ENCODE measurements around the gene BAZ2A.
"Not testable (repeated sequence)": the region's sequence is repeated elsewhere in the genome, so short reads cannot be mapped to it uniquely, and the experiment has no call there.

The BAZ2A gene

DNA sequence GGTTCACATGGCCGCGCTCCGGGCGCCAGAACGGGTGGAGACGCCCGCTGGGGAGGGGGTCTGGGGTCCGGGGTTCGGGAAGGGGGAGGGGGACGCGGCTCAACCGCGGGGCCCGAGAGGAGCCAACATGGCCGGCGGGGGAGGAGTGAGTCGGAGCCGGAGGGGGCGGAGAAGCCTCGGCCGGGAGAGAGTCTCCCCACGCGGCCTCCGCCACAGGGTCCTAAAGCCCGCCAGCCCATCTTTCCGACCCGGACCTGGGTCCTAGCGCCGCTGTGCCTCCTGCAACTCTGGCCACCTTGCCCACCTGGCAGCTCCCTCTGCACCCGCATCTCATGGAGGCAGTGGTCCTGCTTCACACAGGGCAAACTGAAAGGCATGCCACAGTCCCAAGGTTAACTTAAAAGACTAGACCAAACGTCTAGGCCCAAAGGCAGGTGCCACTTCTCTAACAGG lies at the start of gene BAZ2A:
Gene BAZ2A (minus strand): TSS at position 147 of the 453 bp plus-strand sequence. CDS start 12,796 bp downstream, outside the sequence.
- peak; percentile 39 for DNase-seq

DNA sequence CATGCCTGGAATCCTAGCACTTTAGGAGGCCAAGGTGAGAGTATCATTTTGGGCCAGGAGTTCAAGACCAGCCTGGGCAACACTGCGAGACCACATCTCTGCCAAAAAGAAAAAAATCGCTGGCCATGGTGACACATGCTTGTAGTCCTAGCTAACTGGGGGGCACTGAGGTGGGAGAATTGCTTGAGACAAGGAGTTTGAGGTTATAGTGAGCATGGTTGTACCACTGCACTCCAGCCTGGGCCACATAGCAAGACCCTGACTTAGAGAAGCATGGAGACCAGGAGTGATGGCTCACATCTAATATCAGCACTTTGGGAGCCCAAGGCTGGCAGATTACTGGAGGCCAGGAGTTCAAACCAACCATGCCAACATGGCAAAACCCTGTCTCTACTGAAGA lies 48.7 kb upstream of the BAZ2A start:
- DNase-seq = no peak

DNA sequence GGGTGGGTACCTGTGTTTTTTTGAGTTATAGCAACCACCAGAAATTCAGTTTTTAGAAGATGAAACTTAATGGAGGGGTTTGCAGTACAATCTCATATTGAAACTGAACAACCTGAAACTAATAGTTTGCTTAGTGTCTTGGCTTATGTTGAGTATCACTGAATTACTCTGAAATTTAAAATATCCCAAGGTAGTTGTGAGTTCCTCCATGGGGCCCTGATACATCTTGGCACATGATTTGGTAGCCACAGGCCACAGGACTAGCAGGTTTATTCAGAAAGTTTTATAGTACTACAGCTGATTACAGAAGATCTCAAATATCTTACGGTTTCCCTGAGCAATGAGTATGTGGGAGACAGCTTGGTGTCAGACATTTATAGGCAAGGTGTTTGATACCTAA lies 47.6 kb upstream of the BAZ2A start:
- DNase-seq = no peak

DNA sequence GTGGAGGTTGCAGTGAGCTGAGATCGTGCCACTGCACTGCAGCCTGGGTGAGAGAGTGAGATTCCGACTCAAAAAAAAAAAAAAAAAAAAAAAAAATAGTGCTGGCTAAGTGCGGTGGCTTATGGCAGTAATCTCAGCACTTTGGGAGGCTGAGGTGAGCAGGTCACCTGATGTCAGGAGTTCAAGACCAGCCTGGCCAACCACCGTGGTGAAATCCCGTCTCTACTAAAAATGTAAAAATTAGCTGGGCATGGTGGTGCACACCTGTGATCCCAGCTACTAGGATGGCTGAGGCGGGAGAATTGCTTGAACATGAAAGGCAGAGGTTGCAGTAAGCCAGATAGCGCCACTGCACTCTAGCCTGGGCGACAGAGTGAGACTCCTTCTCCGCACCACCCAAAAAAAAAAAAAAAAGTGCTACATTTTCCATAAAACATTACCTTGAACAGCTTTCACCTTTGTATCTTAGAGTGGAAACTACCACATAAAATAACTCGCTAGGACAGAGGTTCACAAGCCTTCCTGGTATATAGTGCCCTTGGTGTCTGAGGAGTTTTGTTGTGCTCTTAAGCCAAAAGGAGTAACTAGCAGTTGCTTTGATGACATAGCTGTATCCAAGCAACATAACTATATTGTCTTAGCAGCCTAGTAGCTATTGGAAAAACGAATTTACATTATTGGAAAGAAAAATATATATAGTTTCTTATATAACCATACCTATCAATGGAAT lies 46.9 kb upstream of the BAZ2A start:
- no peak for DNase-seq

DNA sequence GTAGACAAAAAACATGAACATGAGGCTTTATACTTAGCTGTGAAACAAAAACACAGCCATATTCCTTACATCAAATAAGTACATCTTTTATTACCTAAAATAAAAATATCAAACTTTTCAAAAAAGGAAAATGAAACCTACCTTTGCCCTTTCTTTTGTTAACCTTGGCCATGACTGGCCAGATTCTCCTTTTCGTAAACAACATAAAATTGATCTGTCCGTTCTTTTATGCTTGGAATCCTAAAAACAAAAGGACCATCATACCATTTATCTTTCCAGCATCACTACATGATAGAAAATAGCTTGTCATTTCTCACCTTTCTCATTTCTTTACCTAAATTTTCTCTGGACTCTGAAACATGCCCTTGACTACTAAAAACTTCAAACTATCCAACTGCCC lies 41.5 kb upstream of the BAZ2A start:
- DNase-seq = no peak

DNA sequence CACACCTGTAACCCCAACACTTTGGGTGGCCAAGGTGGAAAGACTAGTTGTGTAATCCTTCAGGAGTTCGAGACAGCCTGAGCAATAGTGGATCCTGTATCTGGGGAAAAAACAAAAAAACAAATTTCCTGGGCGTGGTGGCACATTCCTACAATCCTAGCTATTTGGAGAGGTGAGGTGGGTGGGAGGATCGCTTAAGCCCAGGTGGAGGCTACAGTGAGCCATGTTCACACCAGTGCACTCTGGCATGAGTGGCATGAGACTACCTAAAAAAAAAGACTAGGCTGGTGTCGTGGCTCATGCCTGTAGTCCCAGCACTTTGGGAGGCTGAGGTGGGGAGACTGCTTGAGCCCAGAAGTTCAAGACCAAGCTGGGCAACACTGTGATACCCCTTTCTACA lies 40.7 kb upstream of the BAZ2A start:
- DNase-seq = no peak

DNA sequence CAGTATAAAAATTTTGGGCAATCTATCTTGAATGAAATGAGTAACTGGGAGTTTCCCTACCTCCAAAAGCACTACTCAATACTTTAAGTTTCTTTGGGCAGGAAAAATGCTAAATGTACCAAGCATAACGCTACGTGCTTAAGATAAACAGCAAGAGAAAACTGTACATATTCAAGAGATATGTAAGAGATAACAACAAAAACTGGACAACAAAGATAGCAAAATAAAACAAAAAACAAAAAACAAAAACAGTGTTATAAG lies 38.0 kb upstream of the BAZ2A start:
- DNase-seq = no peak

DNA sequence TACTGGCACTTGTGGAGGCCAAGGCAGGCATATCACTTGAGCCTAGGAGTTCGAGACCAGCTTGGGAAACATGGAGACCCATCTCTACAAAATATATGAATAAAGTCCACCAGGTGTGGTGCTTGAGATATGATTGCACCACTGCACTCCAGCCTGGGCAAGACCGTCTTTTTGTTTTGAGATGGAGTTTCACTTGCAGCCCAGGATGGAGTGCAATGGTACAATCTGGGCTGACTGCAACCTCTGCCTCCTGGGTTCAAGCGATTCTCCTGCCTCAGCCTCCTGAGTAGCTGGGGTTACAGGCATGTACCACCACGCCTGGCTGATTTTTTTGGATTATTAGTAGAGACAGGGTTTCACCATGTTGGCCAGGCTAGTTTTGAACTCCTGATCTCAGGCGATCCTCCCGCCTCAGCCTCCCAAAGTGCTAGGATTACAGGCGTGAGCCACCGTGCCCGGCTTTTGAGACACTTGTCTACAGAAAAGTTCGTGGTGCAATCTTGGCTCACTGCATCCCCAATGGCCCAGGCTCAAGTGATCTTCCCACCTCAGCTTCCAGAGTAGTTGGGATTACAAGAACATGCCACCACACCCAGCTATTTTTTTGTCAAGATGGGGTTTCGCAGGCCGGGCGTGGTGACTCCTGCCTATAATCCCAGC lies 32.0 kb upstream of the BAZ2A start:
- no peak for DNase-seq

DNA sequence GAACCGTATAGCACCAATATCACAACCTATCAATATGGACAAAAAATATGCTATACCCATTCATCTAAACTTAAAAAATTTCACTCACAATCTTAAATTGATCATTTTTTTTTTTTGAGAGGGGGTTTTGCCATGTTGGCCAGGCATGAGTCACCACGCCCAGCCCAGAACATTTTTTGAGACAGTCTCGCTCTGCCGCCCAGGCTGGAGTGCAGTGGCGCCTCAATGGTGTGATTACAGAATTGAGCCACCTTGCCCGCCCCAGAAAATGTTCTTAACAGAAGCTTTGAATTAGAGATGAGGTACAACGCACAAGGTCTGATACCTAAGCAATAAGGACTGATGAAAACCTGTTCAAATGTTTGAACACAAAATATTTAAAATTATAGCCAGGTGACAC lies 31.4 kb upstream of the BAZ2A start:
- DNase-seq = no peak

DNA sequence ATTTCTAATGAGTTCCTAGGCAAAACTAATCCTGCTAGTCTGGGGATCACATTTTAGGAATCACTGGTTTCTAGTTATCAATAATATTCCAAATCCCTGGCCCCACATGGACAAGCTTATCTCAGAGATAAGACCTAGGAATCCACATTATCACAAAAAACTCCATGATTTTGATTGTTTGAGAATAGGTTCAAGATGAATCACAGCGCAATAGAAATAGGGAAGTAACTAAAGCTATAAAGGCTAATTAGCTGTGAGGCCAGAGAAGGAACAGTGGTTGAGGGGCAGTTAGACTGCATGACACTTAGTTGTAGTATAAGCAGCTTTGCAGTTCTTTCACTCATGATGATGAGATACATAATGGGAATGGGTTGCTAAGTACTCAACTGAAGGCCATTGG lies 28.8 kb upstream of the BAZ2A start:
- DNase-seq = no peak

DNA sequence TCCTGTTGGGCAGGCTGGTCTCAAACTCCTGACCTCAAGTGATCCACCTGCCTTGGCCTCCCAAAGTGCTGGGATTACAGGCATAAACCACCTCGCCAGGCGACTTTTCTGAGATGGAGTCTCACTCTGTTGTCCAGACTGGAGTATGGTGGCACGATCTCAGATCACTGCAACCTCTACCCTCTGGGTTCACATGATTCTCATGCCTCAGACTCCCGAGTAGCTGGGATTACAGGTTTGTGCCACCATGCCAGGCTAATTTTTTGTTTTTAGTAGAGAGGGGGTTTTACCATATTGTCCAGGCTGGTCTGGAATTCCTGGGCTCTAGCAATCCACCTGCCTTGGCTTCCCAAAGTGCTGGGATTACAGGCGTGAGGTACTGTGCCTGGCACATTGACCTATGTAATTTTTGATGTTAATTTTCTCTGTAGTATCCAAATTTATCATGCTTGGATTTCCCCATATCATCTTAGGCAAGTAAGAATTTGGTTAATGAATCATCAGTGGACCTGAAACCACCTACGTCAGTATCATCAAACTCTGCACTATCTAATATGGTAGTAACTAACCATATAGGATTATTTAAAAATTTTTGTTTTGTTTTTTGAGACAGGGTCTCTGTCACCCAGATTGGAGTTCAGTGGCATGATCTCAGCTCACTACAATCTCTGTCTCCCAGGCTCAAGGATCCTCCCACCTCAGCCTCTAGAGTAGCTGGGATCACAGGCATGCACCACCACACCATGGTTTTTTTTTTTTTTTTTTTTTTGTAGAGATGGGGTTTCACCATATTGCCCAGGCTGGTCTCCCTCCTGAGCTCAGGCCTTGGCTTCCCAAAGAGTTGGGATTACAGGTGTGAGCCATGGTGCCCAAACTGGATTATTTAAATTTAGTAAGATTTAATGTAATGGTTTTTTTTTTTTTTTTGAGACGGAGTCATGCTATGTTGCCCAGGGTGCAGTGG lies 27.6 kb upstream of the BAZ2A start:
- no peak for DNase-seq

DNA sequence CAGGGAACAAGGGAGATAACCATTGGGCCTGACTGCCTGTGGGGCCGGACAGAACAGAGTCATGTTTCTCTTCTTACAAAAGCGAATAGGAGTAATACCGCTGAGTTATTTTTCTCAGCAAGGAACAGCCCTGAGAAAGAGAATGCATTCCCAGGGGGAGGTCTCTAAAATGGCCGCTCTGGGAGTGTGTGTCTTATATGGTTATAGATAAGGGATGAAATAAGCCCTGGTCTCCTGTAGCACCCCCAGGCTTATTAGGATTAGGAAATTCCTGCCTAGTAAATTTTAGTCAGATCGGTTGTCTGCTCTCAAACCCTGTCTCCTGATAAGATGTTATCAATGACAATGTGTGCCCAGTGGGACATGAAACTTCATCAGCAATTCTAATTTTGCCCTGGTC lies 23.7 kb upstream of the BAZ2A start:
- not testable (repeated sequence) for DNase-seq

DNA sequence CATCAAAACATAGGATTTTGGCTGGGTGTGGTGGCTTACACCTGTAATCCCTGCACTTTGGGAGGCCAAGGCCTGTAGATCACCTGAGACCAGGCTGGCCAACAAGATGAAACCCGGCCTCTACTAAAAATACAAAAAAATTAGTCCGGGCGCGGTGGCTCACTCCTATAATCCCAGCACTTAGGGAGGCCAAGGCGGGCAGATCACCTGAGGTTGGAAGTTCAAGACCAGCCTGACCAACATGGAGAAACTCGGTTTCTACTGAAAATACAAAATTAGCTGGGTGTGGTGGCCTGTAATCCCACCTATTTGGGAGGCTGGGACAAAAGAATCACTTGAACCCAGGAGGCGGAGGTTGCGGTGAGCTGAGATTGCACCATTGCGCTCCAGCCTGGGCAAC lies 17.9 kb upstream of the BAZ2A start:
- not testable (repeated sequence) for DNase-seq

DNA sequence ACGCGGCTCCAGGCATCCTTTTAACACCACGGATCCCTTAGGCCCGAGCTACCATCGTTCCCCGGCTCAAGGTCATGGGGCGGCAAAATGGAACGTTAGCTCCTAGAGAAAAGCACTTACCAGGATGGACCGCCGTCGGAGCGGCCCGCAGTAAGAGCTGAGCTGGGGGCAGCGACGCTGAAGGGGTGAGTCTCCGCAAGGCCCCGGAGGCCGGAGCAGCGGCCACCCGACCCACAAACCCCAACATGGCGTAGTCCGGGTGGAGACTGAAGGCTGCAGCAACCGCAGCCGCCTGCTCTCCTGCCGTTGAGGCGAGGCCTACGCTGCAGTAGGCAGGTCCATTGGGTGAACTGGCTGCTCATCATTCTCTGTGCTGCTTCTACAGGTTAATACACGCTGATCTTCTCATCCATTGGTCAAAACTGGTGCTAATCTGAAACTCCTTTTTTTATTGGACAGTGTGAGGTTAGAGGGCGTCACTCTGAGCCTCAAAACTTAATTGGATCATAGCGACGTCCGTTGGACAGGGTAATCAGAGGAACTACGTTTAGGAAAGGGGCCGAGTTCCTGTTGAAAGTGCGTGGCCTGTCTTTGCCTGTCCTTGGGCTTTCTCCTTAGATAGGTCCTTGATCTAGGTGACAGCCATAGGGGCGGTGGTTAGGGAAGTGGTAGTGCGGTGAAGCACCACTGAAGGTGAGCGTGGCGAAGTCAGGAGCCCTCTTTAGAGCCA lies 15.8 kb upstream of the BAZ2A start, which contains the start of gene ATP5F1B:
Gene ATP5F1B (minus strand): TSS at position 268 of the 730 bp plus-strand sequence. CDS start 21 bp downstream, at position 247.
- peak; percentile 94 for DNase-seq

DNA sequence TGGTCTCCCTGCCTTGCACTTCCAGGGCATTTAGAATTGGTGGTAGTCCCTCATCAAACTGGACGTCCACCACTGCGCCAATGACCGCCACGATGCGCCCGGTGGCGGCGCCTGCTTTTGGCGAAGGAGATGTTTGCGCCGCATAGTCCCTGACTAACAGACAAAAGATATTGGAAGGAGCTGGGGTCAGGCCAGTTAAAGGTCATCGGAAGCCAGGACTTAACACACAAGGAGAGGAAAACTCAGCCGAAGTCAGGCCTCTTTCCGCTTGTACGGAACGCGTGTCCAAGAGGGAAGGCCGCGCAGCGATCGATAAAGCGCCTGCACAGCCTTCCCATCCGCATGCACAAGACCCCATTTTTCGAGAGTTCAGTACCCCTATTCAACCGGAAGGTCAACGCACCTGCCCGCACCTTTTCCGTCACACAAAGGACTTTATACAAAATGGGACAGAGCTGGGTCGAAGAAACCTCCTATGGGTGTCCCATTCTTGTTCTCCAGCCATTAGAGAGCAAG lies 15.1 kb upstream of the BAZ2A start:
- no peak for DNase-seq

DNA sequence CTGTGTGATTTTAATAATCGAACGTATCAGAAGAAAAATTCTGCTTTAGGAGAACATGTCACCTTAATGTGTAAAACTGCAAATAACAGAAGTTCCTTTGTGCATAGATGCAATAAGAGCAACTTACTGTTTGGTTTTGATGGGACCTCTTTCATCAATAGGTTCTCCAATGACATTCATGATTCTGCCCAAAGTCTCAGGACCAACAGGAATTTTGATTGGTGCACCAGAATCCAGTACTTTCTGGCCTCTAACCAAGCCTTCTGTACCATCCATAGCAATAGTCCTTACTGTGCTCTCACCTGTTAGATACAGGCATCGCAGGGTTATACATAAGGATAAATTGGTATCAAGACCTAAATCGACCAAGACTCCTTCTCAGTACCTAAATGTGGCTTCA lies 14.5 kb upstream of the BAZ2A start:
- no peak for DNase-seq

DNA sequence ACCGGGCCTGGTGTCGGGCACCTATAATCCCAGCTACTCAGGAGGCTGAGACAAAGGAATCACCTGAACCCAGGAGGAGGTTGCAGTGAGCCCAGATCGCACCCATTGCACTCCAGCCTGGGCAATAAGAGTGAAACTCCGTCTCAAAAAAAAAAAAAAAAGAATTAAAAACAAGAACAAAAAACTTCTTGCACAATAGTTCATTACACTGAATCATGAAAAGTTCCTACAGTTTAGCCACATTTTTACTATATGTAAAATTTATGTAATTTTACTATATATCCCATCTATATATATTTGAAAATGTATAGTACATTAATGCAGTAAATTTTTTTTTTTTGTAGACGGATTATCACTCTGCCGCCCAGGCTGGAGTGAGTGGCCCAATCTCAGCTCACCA lies 11.1 kb upstream of the BAZ2A start:
- DNase-seq = no peak

DNA sequence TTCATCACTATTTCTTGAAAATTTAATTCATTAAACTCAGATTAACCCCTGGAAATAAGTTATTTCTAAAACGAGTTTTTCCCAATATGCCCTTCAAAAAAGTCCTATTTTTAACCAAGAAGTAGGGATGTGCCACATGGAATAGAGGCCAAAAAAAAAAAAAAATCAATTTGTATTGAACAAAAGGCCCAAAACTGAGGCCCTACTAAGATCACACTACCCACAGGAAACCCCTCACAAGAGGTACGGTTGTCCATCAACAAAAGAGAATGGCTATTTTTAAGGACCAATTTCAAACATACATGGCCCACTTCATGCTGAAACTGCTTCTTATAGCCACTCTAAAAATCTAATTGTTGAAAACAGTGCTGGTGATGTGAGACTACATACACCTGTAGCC lies 7.5 kb upstream of the BAZ2A start:
- no peak for DNase-seq

DNA sequence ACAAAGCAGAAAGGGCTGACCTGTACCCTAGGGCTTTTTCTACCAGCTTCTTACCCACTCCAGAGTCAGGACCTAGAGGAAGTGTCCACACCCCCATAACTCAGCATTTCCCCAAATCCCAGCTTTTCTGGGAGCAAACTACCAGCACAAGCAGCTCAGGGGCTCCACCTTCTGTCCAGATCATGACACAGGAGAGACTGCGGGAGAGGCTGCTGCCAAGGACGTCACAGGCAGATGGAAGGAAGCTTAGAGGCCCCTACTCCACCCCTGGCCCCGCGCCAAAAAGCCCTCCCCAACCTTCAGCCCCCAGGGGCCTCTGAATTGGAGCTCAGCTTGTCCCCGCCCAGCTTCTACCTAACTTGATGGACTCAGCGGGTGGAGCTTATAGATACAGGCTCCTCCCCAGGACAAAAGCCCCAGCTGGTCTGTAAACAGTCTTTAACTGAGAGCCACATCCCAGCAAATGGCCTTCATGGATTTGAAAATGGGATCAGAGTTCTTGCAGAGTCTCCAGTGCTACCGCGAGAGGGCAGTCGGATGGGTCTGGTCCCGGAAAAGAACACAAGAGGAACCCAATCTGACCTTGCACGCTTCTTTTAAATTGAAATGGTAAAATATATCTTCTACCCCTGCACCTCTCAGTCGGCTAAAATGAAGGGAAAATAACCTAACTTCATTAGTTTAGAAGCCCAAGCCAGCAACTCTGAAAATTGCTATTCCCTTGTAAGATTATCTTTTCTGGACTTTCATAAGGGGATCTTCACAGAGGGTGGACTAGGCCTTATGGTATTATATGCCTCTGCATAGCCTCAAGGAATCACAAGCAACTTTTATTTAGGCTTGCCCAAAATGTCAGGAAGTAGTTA lies 6.8 kb upstream of the BAZ2A start:
- peak; percentile 98 for DNase-seq

DNA sequence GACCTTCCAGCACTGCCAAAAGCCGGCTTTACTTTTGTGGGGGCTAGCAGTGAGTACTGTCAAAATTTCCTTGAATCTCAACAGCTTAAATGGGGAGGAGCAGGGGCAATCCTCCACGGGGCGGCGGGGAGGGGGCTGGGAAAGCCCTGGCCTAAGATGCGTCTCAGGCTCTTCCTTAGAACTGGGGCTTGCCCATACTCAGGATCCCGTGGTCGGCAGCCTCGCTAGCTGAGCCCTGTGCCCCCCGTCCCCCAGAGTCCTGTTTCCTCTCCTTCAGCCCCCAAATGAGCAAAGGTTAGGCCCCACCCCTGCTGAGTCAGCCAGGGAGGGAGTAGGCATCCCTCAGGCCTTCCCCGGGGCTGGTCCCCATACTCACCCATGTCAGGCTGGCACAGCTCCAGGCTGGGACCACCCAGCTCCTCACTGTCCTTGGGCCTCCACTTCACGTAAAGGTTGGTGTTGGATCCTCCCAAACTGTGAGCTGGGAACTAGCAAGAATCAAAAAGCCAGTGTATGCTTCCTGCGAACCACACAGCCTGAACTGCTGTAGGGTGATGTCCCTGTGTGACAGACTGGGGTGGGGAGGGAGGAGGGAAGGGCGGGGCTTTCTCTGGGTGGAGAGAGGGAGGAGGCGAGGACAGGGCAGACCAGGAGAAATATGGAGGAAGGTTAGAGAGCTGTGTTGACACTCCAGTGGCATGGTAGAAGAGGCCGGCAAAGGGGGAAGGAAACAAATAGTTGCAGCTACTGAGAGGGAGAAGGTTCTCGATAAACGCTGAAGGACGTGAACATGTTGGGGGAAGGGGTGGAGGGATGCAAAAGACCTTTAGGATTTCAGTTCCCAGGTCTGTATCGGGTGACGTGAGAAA lies 5.9 kb upstream of the BAZ2A start:
- DNase-seq = peak; percentile 47

Data from NCI-H1048 (cell line).